CD4-positive, alpha-beta memory T cell (primary cell): Measurements from ENCODE around the gene NSMCE3. TPM values are rescaled to one million over a fixed set of nuclear protein-coding genes. Genes with fewer than 3 reads are reported as not detected.

Experiments
- CTCF ChIA-PET: fragments of 350-600 bp; sonication (Branson Sonifier 250); formaldehyde crosslinking; loops from one replicate; lab custom pipeline; 2021; ENCODE audit warnings: inconsistent platforms; ENCODE audit not compliant: partially characterized antibody; lab: Charles Lee
- POLR2A ChIA-PET: fragments of 350-600 bp; sonication (Branson Sonifier 250); formaldehyde crosslinking; loops from one replicate; lab custom pipeline; 2021; ENCODE audit not compliant: partially characterized antibody; lab: Charles Lee
- DNase-seq, 5 donors: peaks; one replicate each; pipeline versions ENCODE4 v3.0.0 to v3.0.0-alpha.2; 2020 to 2022; ENCODE audit warnings: mixed read lengths in 1 of 5
- H3K27ac ChIP-seq: one replicate; pipeline ENCODE4 v1.7.0; 2013; ENCODE audit warnings: low read depth, low read length
- H3K27me3 ChIP-seq: 2 replicates; pipeline ENCODE4 v1.7.0; 2013; ENCODE audit warnings: mild to moderate bottlenecking, low read length, moderate library complexity; ENCODE audit not compliant: insufficient read depth
- H3K36me3 ChIP-seq: 2 replicates; pipeline ENCODE4 v1.7.0; 2013; ENCODE audit warnings: mild to moderate bottlenecking, low read length, moderate library complexity; ENCODE audit not compliant: insufficient read depth
- H3K4me1 ChIP-seq: 2 replicates; pipeline ENCODE4 v1.7.0; 2013; ENCODE audit warnings: mild to moderate bottlenecking, low read length, moderate library complexity; ENCODE audit not compliant: insufficient read depth
- H3K4me3 ChIP-seq, 2 donors: one replicate each; pipeline ENCODE4 v1.7.0; 2013; ENCODE audit warnings: low read length in 2 of 2, mild to moderate bottlenecking in 1 of 2
- H3K9me3 ChIP-seq, 2 donors: one replicate each; pipeline ENCODE4 v1.7.0; 2013; ENCODE audit warnings: low read length in 2 of 2, control low read depth in 1 of 2; ENCODE audit not compliant: control insufficient read depth in 1 of 2
- H3K27ac Mint-ChIP-seq, 7 donors: one replicate each; pipeline ENCODE4 v1.8.0; 2020 to 2021; ENCODE audit warnings: mixed read lengths in 7 of 7, mild to moderate bottlenecking in 6 of 7, inconsistent platforms in 3 of 7, moderate library complexity in 3 of 7
- H3K27me3 Mint-ChIP-seq, 2 donors: one replicate each; pipeline ENCODE4 v1.8.0; 2020 to 2021; ENCODE audit warnings: mixed read lengths in 2 of 2
- H3K36me3 Mint-ChIP-seq, 2 donors: one replicate each; pipeline ENCODE4 v1.8.0; 2020 to 2021; ENCODE audit warnings: mixed read lengths in 2 of 2, inconsistent platforms in 1 of 2, mild to moderate bottlenecking in 1 of 2
- H3K4me1 Mint-ChIP-seq, 4 donors: one replicate each; pipeline ENCODE4 v1.8.0; 2020 to 2021; ENCODE audit warnings: mixed read lengths in 4 of 4, mild to moderate bottlenecking in 1 of 4
- H3K4me3 Mint-ChIP-seq, 8 donors: one replicate each; pipeline ENCODE4 v1.8.0; 2020 to 2021; ENCODE audit warnings: mixed read lengths in 8 of 8, mild to moderate bottlenecking in 7 of 8, moderate library complexity in 6 of 8, inconsistent platforms in 3 of 8
- H3K9me3 Mint-ChIP-seq, 8 donors: one replicate each; pipeline ENCODE4 v1.8.0; 2020 to 2021; ENCODE audit warnings: mixed read lengths in 8 of 8, mild to moderate bottlenecking in 5 of 8, inconsistent platforms in 3 of 8, moderate library complexity in 1 of 8
- intact Hi-C: fragments of 100-400 bp; cut with micrococcal nuclease; formaldehyde crosslinking; loops from one replicate; pipeline ENCODE4 v1.15.1; 2023
- polyA plus RNA-seq, 2 donors: library from polyadenylated mRNA; unstranded; fragments of 300-500 nt; fragmentation: Illumina TruSeq; gene quantifications; one replicate each; pipeline ENCODE4 v1.2.3, GENCODE V29; 2021
- total RNA-seq, 2 experiments: library from RNA; stranded (reverse); gene quantifications; one replicate each; pipeline ENCODE4 v1.2.3, GENCODE V29; 2021

The NSMCE3 gene
- total and polyA plus RNA-seq, 4 experiments from 2014 or later, result 18.2 to 36.8 (median 22.9) TPM

DNA sequence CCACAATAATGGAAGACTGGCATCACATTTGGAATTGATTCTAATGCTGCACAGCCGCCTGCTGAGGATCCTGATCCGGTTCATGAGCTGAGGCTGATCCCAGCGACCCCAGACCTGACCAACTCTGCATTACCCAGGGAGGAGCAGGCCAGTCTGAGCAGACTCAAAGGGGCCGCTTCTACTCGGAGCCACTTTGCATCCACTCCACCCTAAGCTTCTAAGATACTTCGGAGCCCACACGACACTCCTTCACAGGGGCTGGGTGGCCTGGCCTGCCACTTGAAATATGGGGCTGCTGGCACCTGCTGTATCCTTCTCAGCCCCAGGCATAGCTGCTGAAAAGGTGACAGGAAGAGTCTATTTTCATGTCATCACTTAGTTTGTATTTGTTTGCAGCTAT is 33.2 kb upstream of the NSMCE3 start:
- H3K27me3 ChIP-seq, result peaks cover 6% of the 10 kb centered on the region
- H3K4me3 ChIP-seq, result no peak overlapping the region
- Mint-ChIP-seq H3K9me3 (peaks cover 0 to 2% (median 0%) of the 10 kb centered on the region in 8 donors), H3K4me1 (no peaks in the 10 kb centered on the region), H3K27ac (no peak overlapping the region), H3K36me3 (no peaks in the 10 kb centered on the region), H3K4me3 (no peak overlapping the region), H3K27me3 (peaks cover 3 to 18% of the 10 kb centered on the region in 2 donors)
- no peak overlapping the region for H3K27ac ChIP-seq
- intact Hi-C loops, result no loop called here
- ChIA-PET POLR2A (no interaction called here), CTCF (no interaction called here)
- H3K9me3 ChIP-seq, result no peaks in the 10 kb centered on the region
- H3K36me3 ChIP-seq, result no peaks in the 10 kb centered on the region
- no peak for DNase-seq
- no peaks in the 10 kb centered on the region for H3K4me1 ChIP-seq

DNA sequence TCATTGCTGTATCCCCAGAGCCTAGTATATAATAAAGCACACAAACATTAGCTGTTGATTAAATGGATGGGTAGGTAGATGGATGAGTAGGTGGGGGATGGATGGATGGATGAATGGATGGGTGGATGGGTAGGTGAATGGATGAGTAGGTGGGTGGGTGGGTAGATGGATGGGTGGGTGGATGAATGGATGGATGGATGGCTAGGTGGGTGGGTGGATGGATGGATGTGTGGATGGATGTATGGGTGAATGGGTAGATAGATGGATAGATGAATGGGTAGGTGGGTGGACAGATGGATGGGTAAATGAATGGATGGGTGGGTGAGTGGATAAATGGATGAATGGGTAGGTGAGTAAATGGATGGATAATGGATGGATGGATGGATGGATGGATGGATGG is 30.2 kb upstream of the NSMCE3 start:
- Histone ChIP-seq H3K4me3 (no peak overlapping the region), H3K9me3 (no peaks in the 10 kb centered on the region), H3K4me1 (no peaks in the 10 kb centered on the region), H3K36me3 (no peaks in the 10 kb centered on the region), H3K27ac (no peak overlapping the region), H3K27me3 (peaks cover 3% of the 10 kb centered on the region)
- POLR2A ChIA-PET, result no interaction called here
- peaks cover 0 to 9% (median 2%) of the 10 kb centered on the region in 8 donors for H3K9me3 Mint-ChIP-seq
- CTCF ChIA-PET, result no interaction called here
- intact Hi-C loops, result no loop called here
- no peaks in the 10 kb centered on the region for H3K36me3 Mint-ChIP-seq
- no peak overlapping the region for H3K4me3 Mint-ChIP-seq
- peaks cover 2 to 5% of the 10 kb centered on the region in 2 donors for H3K27me3 Mint-ChIP-seq
- no peak overlapping the region for H3K27ac Mint-ChIP-seq
- H3K4me1 Mint-ChIP-seq, result no peaks in the 10 kb centered on the region
- no peak for DNase-seq

DNA sequence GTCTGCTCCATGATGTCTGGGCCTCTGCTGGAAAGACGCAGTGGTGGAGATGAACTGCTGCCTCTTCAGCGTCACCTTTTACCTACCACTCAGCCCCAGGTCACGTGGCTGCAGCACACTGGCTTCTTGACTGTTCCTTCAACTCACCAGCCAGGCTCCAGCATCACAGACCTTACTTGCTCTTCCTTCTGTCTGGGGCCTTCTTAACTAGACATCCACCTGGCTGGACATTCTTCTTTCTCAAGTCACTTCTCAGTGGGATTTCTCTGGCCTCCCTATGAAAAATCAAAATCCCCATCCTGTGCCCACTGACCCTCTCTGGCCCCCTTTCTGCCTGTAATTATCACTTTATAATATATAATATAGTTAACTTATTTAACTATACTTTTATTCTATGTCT is 29.7 kb upstream of the NSMCE3 start:
- Mint-ChIP-seq H3K9me3 (peaks cover 0 to 9% (median 2%) of the 10 kb centered on the region in 8 donors), H3K27me3 (peaks cover 2 to 5% of the 10 kb centered on the region in 2 donors), H3K36me3 (no peaks in the 10 kb centered on the region), H3K4me1 (no peaks in the 10 kb centered on the region), H3K27ac (no peak overlapping the region), H3K4me3 (no peak overlapping the region)
- no peak for DNase-seq
- H3K9me3 ChIP-seq, result no peaks in the 10 kb centered on the region
- ChIA-PET CTCF (no interaction called here), POLR2A (no interaction called here)
- H3K4me3 ChIP-seq, result no peak overlapping the region
- H3K4me1 ChIP-seq, result no peaks in the 10 kb centered on the region
- peaks cover 3% of the 10 kb centered on the region for H3K27me3 ChIP-seq
- intact Hi-C loops, result no loop called here
- no peaks in the 10 kb centered on the region for H3K36me3 ChIP-seq
- no peak overlapping the region for H3K27ac ChIP-seq

DNA sequence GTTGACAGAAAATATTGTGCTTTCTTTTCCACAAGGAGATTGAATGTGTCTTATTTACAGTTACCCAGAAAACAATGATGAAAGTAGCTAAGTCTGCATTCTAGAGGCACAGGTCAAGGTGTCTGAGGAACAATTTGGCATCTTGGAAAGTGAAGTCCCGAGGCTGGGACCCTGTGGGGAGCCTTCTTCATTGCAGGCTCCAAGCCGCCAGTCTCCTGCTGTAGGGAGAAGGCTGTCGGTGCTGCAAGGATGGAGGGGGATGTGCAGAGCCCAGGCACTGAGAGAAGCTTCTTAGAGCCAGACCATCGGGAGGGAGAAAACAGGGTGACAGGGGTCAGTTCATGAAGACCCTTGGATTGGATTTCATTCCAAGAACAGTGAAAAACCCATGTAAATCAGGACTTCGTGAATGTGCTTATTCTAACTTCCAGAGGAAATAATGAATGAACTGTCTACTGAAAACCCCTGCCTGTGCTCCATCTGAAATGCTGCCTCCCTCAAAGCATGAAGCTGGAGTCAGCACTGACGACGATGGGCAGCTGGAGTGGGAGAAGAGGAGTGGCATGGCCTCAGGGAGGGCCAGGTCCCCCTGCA is 25.2 kb upstream of the NSMCE3 start:
- H3K4me3 Mint-ChIP-seq, result no peak overlapping the region
- Histone ChIP-seq H3K9me3 (no peaks in the 10 kb centered on the region), H3K27ac (no peak overlapping the region), H3K4me1 (no peaks in the 10 kb centered on the region), H3K4me3 (no peak overlapping the region), H3K36me3 (no peaks in the 10 kb centered on the region), H3K27me3 (no peaks in the 10 kb centered on the region)
- no peak for DNase-seq
- no peaks in the 10 kb centered on the region for H3K4me1 Mint-ChIP-seq
- H3K27me3 Mint-ChIP-seq, result peaks cover 2 to 6% of the 10 kb centered on the region in 2 donors
- intact Hi-C loops, result no loop called here
- POLR2A ChIA-PET, result no interaction called here
- peaks cover 0 to 9% (median 2%) of the 10 kb centered on the region in 8 donors for H3K9me3 Mint-ChIP-seq
- CTCF ChIA-PET, result no interaction called here
- H3K27ac Mint-ChIP-seq, result no peak overlapping the region
- H3K36me3 Mint-ChIP-seq, result no peaks in the 10 kb centered on the region

DNA sequence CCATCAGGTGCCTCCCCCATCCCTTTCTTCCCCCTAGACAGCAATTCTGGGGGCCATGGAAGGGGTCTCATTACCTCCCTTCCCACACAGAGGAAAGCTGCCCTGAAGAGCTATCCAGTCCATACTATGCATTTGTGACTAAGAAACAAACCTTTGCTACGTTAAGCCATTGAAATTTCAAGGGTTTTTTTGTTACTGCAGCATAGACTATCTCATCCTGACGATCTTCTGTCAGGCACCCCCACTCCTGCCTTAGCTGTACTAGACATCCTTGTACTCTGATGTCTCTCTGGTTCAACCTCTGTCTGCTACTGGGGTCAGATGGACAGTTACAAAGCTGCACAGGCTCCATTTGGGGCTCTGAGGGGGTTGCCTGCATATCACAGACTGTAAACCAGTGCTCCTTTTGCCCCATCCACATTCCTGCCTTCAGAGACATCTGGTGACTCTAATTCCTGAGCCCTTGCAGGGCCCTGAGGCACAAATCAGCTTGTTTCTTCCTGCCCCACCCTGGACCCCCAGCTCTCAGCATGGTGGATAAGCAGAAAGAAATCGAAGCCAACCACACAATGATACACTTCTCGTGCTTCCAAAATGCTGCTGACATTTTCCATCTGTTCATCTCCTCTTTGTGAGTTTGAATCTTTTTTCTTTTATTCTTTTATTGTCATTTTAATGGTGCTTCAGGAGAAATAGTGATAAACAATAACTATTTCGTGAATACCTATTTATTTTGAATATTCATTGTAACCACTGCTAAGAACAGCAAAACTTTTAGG is 21.6 kb upstream of the NSMCE3 start:
- H3K36me3 Mint-ChIP-seq, result no peaks in the 10 kb centered on the region
- no peak overlapping the region for H3K27ac Mint-ChIP-seq
- no peaks in the 10 kb centered on the region for H3K4me1 Mint-ChIP-seq
- no peaks in the 10 kb centered on the region for H3K4me1 ChIP-seq
- no peaks in the 10 kb centered on the region for H3K27me3 ChIP-seq
- no peaks in the 10 kb centered on the region for H3K36me3 ChIP-seq
- H3K27me3 Mint-ChIP-seq, result peaks cover 12 to 16% of the 10 kb centered on the region in 2 donors
- H3K27ac ChIP-seq, result no peak overlapping the region
- no peak for DNase-seq
- no peak overlapping the region for H3K4me3 Mint-ChIP-seq
- intact Hi-C loops, result no loop called here
- ChIA-PET POLR2A (no interaction called here), CTCF (no interaction called here)
- H3K9me3 ChIP-seq, result no peaks in the 10 kb centered on the region
- no peak overlapping the region for H3K4me3 ChIP-seq
- peaks cover 0 to 3% (median under 1%) of the 10 kb centered on the region in 8 donors for H3K9me3 Mint-ChIP-seq

DNA sequence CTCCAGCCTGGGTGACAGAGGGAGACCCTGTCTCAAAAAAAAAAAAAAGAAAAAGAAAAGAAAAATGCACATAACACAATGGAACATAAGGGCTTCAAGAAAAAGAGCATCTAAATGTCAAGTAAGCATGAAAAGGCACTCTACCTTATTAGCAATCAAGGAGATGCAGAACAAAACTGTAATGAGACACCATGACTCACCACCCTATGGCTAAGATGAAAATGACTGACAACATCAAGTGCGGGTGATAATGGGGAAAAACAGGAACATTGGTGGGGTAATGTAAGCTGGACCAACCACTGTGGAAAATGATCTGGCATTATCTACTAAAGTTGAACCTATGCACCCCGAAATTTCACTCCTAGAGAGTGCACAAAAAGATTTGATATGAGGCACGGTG is 19.6 kb upstream of the NSMCE3 start:
- Mint-ChIP-seq H3K27me3 (peaks cover 21 to 22% of the 10 kb centered on the region in 2 donors), H3K4me1 (no peaks in the 10 kb centered on the region), H3K4me3 (no peak overlapping the region), H3K27ac (no peak overlapping the region), H3K36me3 (no peaks in the 10 kb centered on the region), H3K9me3 (peaks cover 0 to 2% (median 0%) of the 10 kb centered on the region in 8 donors)
- Histone ChIP-seq H3K4me3 (no peak overlapping the region), H3K9me3 (no peaks in the 10 kb centered on the region), H3K4me1 (no peaks in the 10 kb centered on the region), H3K27me3 (no peaks in the 10 kb centered on the region), H3K27ac (no peak overlapping the region), H3K36me3 (no peaks in the 10 kb centered on the region)
- no peak for DNase-seq
- CTCF ChIA-PET, result no interaction called here
- intact Hi-C loops, result no loop called here
- POLR2A ChIA-PET, result no interaction called here

DNA sequence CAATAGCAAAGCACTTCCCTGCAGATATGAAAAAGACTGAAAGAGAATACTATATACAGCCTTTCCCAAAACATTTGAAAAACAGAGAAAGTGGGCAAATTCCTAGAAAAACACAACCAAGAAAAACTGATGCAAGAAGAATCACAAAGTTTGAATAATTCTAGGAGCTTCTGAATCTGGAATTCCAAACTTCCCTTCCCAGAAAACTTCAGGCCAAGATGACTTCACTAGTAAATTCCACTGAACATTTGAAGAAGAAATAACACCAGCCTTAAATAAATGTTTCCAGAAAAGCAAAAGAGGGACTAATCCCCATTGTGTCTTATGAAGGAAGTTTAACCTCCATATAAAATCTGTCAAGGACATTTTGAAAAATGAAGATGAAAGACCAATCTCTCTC is 15.8 kb upstream of the NSMCE3 start:
- no peak overlapping the region for H3K27ac Mint-ChIP-seq
- intact Hi-C loops, result no loop called here
- Histone ChIP-seq H3K27me3 (no peaks in the 10 kb centered on the region), H3K4me1 (no peaks in the 10 kb centered on the region), H3K36me3 (no peaks in the 10 kb centered on the region), H3K27ac (no peak overlapping the region), H3K9me3 (no peaks in the 10 kb centered on the region), H3K4me3 (no peak overlapping the region)
- no peak for DNase-seq
- H3K36me3 Mint-ChIP-seq, result peaks cover 0 to 5% of the 10 kb centered on the region in 2 donors
- no peak overlapping the region for H3K4me3 Mint-ChIP-seq
- no peaks in the 10 kb centered on the region for H3K4me1 Mint-ChIP-seq
- ChIA-PET POLR2A (no interaction called here), CTCF (no interaction called here)
- peaks cover 24 to 45% of the 10 kb centered on the region in 2 donors for H3K27me3 Mint-ChIP-seq
- H3K9me3 Mint-ChIP-seq, result peaks cover 0 to 11% (median 0%) of the 10 kb centered on the region in 8 donors
